ENCODE data around the gene PTPRM. TPM values are rescaled to one million over a fixed set of nuclear protein-coding genes. Genes with fewer than 3 reads are reported as not detected.

Gene PTPRM
- total and polyA plus RNA-seq, 3 donors from 2014 or later = 76.4 to 101 (median 94.6) TPM

DNA sequence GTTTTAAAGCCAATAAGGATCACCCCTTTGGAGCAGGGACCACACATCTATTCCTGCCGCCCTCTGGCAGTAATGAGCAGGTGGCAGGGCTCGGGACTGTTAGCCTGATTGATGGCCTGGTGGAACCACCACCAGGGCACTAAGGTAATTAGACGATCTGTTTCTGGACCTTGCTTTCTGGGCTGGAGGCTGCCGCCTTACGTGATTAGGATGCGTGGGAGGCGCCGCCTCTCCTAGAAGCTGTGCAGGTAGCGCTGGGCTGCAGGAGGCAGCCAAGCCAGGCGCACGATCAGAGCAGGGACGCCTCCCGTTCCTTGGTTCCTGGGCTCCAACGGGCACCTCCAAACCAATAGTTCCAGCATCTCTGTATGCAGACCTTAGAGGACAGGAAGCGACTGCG, 799.5 kb downstream of the PTPRM start:
- Histone ChIP-seq H3K4me3 (peak overlapping the region in 1 of 2 donors; percentile 9), H3K27ac (no peak overlapping the region), H3K4me1 (no peaks in the 10 kb centered on the region), H3K9me3 (no peaks in the 10 kb centered on the region), H3K36me3 (ENCODE audit: low read depth, missing control alignments) (no peaks in the 10 kb centered on the region), H3K27me3 (no peaks in the 10 kb centered on the region)
- DNase-seq = no peak
- 29 to 45% methylated on average over 16 of the region's 16 CpGs for whole genome bisulfite sequencing, 2 donors
- intact Hi-C loops (cut with DNase I; ENCODE audit: low total_unique reads) = no loop called here
- no peak for TF ChIP-seq CTCF (IDR thresholded peaks at IDR 0.05)
- no peak for TF ChIP-seq POLR2A (IDR thresholded peaks at IDR 0.05)

- peak in 2 of 3 experiments; percentile 14 to 42 for TF ChIP-seq CTCF (IDR thresholded peaks at IDR 0.05)
- TF ChIP-seq POLR2A (IDR thresholded peaks at IDR 0.05) = no peak
- no peaks in the 10 kb centered on the region for H3K4me1 ChIP-seq
- no peak overlapping the region for H3K27ac ChIP-seq
- no peaks in the 10 kb centered on the region for H3K36me3 ChIP-seq (ENCODE audit: low read depth, missing control alignments)
- no peaks in the 10 kb centered on the region for H3K9me3 ChIP-seq
- peak overlapping the region; percentile 9 to 22 for H3K4me3 ChIP-seq
- peak; percentile 58 for DNase-seq
- H3K27me3 ChIP-seq = no peaks in the 10 kb centered on the region
- intact Hi-C loops (cut with DNase I; ENCODE audit: low total_unique reads) = no loop called here
- 3 to 6% methylated on average over 27 to 45 of the region's 47 CpGs for WGBS, 2 donors
These were observed 800.3 kb downstream of the PTPRM start for GRCh38 chr18:8367217-8367988.

GRCh38 chr18:8368512-8369217, 801.5 kb downstream of the PTPRM start:
- TF ChIP-seq POLR2A (IDR thresholded peaks at IDR 0.05) (no peak), CTCF (IDR thresholded peaks at IDR 0.05) (no peak)

DNA sequence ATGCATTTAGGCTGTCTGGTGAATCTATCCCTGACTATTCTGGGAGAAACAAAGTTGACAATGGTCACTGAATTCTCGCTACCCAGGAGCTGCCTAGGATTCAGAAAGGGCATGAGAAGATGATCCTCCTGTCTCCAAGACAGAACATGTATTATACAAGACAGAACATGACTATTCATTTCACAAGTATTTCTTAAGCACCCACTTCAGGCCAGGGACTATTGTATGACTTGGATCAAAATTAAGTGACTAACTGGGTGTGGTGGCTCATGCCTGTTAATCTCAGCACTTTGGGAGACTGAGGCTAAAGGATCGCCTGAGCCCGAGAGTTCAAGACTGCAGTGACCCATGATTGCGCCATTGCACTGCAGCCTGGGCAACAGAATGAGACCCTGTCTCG, 806.4 kb downstream of the PTPRM start:
- 92 to 94% methylated on average over 5 of the region's 5 CpGs for WGBS, 2 donors

More at GRCh38 chr18:8368512-8369217, 801.5 kb downstream of the PTPRM start:
- WGBS, 2 donors = 81 to 84% methylated on average over 4 of the region's 4 CpGs
- no peak for DNase-seq
- Histone ChIP-seq H3K4me3 (no peak overlapping the region), H3K27me3 (no peaks in the 10 kb centered on the region), H3K4me1 (no peaks in the 10 kb centered on the region), H3K36me3 (ENCODE audit: low read depth, missing control alignments) (no peaks in the 10 kb centered on the region), H3K9me3 (no peaks in the 10 kb centered on the region), H3K27ac (no peak overlapping the region)
- intact Hi-C loops (cut with DNase I; ENCODE audit: low total_unique reads) = no loop called here

More for the DNA sequence above, 806.4 kb downstream of the PTPRM start:
- intact Hi-C loops (cut with DNase I; ENCODE audit: low total_unique reads) = no loop called here
- no peak for DNase-seq
- no peaks in the 10 kb centered on the region for H3K27me3 ChIP-seq
- no peaks in the 10 kb centered on the region for H3K9me3 ChIP-seq
- TF ChIP-seq CTCF (IDR thresholded peaks at IDR 0.05) (no peak), POLR2A (IDR thresholded peaks at IDR 0.05) (no peak)
- no peaks in the 10 kb centered on the region for H3K4me1 ChIP-seq
- H3K36me3 ChIP-seq (ENCODE audit: low read depth, missing control alignments) = no peaks in the 10 kb centered on the region
- H3K4me3 ChIP-seq = no peak overlapping the region
- H3K27ac ChIP-seq = no peak overlapping the region
